Stromal cell of bone marrow (primary cell): ENCODE measurements around the gene ANO7.

Experiments
- DNase-seq: peaks from one replicate; pipeline ENCODE4 v3.0.0-alpha.2; 2012; ENCODE audit warnings: low read depth

ANO7 gene

DNA sequence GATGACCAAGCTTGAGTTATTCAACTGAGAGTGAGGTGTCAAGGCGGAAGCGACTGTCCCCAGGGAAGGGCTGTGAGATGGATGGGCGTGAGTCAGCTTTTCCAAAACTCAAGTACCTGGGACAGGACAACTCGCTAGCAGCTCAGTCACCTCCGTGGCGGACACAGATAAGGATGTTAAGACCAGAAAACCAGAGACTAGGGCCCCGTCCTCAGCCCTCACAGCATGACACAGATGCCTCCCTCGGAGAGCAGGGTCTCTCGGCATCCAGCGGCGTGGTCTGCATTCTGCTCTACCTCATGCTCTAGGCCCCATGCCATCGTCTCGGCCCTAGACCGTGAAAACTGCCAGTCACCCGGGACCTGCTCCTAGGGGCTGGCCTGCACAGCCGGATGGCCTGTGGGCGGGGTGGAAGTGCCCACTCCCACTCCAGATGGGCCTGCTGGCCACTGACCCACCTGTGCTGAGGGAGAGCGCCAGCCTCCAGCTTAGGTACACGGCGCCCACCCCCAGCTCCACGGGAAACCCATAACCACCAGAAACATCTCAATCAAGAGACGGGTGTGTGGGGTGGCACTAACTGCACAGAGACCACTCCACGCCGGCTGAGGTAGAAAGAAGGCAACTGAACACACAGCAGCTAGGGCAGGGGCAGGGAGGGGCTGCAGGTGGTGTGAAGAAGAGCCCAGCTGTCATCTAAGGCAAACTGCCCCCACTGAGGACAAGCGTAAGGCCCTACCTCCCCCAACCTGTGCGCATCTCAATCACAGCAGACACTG is 39.8 kb downstream of the ANO7 start:
- no peak for DNase-seq

DNA sequence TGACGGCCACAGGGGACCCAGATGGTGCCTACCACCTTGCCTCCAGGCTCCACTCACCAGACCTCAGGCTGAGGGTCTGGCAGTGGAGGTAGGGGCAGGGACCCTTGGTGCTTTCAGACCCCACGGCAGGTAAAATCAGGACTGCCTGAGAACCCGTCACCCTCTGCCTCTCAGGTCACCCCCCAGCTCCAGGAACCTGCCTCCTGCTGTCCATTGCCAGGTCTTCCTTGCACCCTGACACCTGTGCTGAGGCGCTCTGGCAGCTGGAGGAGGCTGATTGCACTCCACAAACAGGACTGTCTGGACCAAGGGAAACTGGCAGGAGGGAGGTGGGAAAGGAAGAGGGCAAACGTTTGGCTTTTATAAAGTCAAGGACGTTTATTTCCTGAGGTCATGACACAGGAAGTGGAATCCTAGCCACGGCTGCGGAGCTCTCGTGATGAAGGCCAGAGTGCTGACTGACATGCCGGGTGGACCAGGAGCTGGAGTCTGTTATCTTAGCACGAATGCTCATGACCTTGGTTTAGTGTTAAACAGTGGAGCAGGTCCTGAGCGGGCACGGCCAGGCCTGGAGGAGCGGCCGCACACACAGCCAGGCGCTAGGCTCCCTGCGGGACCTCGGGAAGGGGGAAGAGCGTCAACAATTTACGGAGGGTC is 40.5 kb downstream of the ANO7 start:
- no peak for DNase-seq

DNA sequence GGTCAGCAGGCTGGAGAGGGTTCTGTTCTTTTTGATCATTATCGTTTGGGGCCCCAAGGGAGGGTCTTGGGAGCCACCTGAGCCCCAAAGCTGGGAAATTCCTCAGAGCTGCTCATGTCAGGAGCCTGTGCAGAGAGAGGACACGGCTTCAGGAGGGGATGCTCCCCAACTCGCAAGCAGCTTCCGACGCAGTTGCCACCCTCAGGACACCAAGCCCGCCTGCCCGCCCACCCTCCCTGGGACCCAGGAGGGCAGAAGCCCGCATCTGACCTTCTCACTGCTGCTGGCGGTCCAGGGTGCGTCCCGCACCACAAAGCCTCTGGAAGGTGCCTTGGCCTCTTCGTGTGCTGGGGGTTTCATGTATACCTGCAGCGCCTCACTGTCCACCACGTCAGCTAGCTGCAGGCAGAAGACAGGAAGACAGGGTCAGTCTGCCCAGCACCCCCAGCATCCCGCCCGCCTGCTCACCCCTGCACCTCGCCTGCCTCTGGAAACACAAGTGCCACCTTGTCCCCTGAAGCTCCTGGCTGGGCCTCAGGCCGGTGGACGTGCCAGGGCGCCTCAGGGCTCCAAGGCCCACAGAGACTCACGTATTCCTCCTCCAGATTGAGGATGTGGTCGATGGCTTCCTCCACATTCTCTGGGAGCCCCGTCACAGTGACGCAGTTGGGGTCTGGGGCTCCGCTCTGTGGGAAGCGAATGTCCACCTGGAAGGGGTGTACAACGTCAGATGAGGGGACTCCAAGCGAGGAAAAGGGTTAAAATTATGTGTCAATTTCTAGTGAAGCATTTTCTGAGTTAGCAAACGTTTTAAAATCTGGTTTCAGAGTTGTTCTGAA is 41.3 kb downstream of the ANO7 start:
- no peak for DNase-seq

GRCh38 chr2:241230435-241230834 is 42.0 kb downstream of the ANO7 start:
- no peak for DNase-seq

GRCh38 chr2:241232736-241233575 is 44.5 kb downstream of the ANO7 start:
- DNase-seq, result no peak

DNA sequence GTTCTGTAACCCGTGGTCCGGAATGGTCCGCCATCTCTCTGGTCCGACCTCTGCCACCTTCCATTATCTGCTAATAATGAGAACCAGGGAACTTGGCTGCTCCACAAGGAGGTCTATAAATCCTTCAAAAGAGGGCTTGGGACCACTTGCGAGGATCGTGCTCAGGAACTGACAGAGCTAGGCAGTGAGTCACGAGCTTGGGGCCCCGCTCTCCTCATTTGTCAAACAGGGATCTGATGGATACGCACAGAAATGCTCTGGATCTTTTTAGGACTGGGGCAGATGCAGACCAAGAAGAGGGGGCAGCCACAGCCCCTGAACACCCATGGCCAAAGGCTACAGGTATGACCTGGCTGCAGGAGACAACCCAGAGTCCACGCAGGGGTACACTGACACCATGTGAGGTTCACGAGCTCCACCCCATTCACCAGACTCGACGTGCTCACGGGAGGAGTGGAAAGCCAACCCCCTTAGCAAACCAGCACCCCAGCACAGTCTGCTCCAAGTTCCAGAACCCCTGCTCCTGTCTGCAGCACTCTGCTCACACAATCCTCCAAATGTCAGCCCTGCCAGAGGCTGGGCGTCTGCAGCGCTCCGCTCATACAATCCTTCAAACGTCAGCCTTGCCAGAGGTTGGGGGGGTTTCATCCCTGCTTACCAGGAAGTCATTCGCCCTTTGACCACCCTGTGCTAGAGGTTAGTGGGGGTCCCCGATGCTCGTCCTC is 45.8 kb downstream of the ANO7 start:
- no peak for DNase-seq

DNA sequence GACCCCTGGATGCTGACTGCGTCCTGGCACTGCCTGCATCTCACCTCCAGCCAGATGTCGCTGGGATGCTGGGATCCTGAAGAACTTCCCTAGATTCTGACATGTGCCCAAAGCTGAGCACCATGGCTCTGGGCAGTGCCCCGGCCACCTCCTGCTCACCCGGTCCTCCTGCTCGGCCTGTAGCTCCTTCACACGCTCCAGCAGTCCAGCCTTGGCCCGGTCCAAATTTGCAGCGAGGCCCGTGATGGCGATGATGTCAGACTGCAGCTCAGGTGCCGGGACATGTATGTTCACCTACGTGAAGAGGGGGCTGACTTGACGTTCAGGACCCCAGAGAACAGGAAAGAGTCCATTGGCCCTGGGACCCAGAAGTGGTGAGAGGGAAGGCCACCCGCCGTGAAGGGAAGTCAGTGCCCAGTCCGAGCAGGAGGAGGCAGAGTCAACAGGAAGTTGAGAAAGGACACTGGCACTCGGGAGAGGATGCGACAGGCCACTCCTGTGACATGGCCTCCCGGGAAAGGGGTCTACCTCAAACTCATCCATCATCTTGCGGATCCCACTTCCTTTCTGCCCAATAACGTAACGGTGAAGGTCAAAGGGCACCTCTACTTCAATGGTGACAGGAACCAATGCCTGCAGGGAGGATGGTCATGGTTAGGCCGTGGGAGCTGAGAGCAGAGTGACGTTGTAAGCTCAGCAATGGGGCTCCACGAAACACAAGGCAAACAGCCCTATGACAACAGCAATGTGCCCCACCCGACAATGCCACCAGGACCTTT is 46.7 kb downstream of the ANO7 start:
- no peak for DNase-seq

DNA sequence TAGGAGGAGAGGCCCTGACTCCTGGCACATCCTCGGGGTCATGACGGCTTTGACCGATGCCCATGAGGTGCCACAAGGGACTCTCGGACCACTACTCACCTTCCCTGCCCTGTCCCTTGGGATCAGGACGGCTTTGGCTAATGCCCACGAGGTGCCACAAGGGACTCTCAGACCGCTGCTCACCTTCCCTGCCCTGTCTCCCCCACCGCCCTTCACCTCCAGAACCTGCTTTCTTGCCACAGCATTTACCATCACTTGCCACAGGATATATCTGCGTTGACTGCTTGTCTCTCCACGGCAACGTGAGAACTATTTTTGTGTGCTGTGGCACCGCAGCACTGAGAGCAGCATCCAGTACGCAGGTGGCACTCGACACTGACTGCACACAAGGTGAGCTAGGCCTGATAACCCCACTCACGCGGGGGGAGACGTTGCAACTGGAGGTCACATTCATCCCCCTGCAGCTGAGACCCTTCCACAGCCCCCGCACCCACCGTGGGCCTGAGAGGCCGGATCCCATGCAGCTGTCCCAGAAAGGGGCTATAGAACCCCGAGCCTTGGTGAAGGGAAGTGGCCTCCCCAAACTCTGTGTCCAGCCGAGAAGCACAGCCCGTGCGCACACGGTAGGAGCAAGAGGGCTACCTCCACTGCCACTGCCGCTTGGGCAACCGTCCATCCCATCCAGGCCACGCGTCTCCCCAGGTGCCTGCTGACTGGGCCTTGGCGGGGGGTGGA is 47.5 kb downstream of the ANO7 start:
- no peak for DNase-seq

DNA sequence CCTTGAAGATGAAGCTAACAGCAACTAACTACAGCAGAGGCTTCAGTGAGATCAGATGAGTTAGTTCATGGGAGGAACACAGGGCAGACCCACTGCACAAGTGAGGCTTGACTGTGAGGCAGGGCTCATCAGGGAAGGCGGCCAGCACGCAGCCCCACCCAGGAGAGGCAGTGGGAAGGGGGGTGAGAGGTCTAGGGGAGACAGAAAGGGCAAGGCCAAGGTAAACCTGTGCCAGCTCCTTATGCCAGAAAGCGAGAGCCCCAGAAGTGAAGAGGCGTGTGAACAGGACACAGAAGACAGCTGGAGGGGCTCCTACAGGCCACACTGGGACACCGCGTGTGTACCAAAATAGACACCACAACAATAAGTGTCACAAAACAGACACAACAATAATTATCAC is 48.6 kb downstream of the ANO7 start:
- DNase-seq, result no peak

GRCh38 chr2:241237949-241238371 is 49.5 kb downstream of the ANO7 start:
- no peak for DNase-seq

DNA sequence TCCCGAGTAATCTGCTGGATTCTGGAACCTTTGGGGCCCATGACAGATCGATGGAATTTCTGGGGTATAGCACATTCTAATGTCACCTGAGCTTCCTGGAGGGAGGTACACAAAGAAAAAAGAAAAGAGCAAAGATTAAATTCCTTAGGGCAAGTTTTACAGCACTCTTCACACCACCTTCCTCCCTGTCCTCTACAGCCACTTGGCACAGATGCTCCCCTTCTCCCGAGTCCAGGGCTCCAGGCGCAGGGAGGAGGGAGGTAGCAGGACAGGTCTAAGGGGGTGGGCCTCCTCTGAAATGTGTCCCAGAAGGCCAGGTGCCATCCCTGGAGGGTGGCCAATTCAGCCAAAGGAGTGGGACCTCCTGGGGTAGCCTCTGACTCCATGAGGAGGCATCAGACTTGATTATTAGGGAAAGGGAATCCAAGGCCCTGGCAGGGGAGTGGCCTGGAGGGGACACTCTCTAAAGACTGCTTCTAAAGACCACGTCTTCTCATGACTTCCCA is 50.3 kb downstream of the ANO7 start:
- no peak for DNase-seq

DNA sequence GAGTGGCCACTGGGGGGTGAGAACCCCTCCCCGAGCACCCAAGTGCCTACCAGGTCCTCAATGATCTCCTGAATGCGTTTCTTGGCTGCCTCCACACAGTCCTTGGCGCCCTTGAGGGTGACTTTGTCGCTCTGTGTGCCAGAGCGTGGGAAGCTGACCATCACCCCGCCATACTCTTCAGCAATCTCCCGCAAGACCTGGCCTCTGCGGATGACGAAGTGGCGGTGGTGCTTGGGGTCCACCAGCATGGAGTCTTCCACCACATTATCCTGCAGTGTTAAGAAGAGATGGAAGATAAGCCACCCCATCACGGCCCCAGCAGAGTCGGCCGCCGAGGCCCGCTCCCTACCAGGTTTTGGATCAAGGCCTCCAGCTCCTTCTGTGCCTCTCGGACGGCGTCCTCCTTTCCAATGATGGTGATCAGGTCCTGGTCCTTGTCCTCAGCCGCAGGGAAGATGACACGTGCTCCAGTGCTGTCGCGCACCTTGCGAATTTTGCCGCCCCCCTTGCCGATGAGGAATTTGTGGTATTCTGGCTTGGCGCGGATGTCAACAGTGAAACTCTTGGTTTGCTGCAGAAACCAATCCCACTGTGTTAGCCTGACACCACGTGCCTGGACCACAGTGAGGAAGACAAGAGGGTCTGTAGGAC is 51.2 kb downstream of the ANO7 start:
- DNase-seq, result no peak

- no peak for DNase-seq
Observed at GRCh38 chr2:241240320-241241004, 52.0 kb downstream of the ANO7 start.

- DNase-seq, result no peak
Observed at GRCh38 chr2:241241669-241242068, 53.2 kb downstream of the ANO7 start.

GRCh38 chr2:241242306-241242705 is 53.8 kb downstream of the ANO7 start:
- no peak for DNase-seq

DNA sequence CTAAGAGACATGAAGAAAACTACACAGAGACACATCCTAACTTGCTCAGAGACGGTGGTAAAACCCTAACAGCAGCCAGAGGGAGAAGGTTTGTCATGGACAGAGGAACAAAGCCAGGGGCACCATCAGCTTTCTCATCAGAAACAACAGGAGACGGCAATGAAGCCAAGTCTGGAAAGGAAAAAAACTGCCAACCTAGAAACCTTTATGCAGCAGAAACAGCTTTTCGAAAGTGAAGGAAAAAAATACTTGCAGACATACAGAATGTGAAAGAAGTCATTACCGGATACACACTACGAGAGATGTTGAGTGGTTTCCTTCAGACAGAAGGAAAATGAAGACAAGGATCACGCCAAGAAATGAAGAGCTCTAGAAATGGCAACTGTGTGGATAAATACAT is 55.9 kb downstream of the ANO7 start:
- DNase-seq, result no peak

GRCh38 chr2:241248289-241248688 is 59.8 kb downstream of the ANO7 start:
- DNase-seq, result no peak

DNA sequence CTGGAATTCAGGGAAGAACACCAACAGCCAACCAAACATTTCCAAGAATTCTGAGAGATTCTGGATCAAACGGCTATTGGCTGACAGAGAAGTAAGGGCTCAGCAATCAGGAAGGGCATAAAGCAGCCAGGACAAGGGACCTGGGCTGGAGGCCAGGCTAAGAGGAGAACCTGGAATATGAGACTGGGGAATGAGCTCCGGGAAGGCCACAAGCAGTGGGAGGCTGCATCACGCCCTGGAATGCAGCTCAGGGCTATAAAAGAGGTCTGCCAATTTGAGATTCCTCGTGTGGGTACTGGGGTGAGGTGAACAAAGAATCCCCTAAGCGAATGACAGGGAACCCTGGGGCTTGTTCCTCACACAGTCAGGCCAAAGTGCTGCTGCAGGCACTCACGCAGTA is 60.4 kb downstream of the ANO7 start:
- DNase-seq, result no peak
